ENCODE measurements around the gene AHI1.

GRCh38 chr6:135527960-135528249, 30.4 kb upstream of the AHI1 start:
- TF ChIP-seq, protein P1, sequence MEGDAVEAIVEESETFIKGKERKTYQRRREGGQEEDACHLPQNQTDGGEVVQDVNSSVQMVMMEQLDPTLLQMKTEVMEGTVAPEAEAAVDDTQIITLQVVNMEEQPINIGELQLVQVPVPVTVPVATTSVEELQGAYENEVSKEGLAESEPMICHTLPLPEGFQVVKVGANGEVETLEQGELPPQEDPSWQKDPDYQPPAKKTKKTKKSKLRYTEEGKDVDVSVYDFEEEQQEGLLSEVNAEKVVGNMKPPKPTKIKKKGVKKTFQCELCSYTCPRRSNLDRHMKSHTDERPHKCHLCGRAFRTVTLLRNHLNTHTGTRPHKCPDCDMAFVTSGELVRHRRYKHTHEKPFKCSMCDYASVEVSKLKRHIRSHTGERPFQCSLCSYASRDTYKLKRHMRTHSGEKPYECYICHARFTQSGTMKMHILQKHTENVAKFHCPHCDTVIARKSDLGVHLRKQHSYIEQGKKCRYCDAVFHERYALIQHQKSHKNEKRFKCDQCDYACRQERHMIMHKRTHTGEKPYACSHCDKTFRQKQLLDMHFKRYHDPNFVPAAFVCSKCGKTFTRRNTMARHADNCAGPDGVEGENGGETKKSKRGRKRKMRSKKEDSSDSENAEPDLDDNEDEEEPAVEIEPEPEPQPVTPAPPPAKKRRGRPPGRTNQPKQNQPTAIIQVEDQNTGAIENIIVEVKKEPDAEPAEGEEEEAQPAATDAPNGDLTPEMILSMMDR (IDR thresholded peaks at IDR 0.05), result no peak
- TF ChIP-seq ZFX (IDR thresholded peaks at IDR 0.05; ENCODE audit: borderline replicate concordance), result no peak
